T-helper 22 cell (primary cell): Measurements from ENCODE around the gene NEK6.
"Not testable (repeated sequence)": the region's sequence is repeated elsewhere in the genome, so short reads cannot be mapped to it uniquely, and the experiment has no call there.

Experiments
- DNase-seq: peaks from one replicate; pipeline ENCODE4 v3.0.0-alpha.2; 2020; ENCODE audit warnings: low read depth

NEK6 gene

DNA sequence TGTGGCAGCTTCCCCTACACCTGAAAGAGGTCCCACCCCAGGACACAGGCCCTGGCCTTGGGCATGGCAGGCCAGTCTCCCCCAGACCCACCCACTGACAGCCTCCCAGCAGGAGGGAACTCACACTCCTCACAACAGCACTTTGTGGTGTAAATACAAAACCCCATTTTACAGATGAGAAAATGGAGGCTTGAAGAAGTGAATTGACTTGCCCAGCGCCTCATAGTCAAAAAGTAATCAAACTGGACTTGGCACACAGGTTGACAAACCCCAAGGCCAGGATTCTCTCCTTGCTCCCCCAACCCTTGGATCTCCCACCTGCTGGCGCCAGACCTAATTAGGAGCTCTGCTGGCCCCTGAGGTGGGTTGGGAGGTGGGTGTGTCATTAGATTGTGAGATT lies 29.2 kb upstream of the NEK6 start:
- DNase-seq, result no peak

DNA sequence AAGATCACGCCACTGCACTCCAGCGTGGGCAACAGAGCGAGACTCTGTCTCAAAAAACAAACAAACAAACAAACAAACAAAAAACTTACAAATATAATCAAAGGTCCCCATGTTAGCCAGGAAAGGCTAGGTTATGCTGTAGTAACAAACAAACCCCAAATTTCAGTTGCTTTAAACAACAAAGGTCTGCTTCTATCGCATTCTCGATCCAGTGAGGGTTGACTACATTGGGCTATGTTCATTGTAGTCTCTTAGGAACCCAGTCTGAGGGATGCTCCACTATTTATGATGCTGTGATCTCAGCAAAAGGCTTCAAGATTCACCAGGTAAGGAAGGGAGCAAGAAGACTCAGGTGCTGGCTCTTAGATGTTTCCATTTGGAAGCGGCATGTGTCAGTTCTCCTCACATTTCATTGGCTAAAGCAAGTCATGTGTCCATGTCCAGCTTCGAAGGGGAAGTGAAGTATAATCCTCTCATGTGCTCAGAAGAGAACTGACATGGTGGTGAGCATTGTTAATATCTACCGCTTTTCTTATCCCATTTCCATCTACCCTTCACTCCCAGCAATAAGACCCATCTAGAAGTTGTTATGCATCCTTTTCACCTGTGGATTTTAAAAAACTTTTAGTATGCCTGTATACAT lies 26.5 kb upstream of the NEK6 start:
- DNase-seq, result no peak

DNA sequence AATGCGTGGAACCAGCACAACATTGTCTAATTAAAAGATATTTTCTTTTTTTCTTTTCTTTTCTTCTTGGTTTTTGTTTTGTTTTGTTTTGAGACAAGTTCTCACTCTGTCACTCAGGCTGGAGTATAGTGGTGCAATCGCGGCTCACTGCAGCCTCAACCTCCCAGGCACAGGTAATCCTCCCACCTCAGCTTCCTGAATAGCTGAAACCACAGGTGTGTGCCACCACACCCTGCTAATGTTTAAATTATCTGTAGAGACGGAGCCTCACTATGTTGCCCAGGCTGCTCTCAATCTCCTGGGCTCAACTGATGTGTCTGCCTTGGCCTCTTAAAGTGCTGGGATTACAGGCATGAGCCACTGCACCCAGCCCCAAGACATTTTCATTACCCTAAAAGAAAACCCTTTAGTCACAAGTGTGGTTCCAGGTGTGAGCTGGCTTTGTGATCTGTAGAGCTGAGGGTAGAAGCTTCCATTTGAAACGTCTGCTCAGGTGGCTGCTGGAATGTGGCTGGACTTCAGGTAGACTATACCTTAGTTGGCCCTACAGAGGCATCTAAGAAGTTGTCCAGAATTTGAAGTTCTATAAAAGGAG lies 19.1 kb upstream of the NEK6 start:
- no peak for DNase-seq

DNA sequence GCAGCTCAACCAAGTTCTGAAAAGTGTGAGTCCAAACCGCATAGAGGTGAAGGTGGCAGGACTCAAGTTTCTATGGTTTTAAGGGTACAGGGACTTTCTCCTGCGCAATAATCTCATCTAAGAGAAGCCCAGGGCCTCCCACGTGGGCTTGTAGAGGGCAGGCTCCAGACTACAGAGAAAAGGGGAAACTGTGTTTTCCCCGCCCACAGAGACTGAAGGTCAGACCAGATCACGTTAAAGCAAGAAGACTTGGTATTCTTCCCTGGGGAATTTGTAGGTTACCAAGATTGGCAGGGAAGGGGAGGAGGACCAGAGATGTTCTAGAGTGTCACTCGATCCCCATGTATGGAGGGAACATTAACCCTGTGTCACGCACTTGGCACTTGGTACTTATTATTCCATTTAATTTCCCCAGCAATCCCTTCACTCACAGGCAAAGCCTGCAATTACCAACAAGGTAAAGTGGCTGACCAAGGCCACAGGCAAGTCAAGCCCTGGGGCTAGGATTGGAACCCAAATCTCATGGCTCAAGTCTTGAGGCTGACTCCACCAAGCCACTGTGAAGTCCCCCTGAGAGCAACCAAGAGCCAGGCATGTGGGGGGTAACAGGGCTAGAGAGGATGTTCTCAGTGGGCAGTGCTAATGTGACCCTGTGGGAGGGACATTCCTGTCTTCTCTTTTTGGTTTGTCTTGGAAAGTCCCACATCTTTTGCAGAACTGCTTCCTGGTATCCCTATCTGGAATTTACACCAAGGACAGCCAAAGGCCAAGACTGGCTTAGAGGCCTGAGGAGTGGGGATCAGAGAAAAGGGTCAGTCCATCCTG lies 18.3 kb upstream of the NEK6 start:
- DNase-seq, result no peak

DNA sequence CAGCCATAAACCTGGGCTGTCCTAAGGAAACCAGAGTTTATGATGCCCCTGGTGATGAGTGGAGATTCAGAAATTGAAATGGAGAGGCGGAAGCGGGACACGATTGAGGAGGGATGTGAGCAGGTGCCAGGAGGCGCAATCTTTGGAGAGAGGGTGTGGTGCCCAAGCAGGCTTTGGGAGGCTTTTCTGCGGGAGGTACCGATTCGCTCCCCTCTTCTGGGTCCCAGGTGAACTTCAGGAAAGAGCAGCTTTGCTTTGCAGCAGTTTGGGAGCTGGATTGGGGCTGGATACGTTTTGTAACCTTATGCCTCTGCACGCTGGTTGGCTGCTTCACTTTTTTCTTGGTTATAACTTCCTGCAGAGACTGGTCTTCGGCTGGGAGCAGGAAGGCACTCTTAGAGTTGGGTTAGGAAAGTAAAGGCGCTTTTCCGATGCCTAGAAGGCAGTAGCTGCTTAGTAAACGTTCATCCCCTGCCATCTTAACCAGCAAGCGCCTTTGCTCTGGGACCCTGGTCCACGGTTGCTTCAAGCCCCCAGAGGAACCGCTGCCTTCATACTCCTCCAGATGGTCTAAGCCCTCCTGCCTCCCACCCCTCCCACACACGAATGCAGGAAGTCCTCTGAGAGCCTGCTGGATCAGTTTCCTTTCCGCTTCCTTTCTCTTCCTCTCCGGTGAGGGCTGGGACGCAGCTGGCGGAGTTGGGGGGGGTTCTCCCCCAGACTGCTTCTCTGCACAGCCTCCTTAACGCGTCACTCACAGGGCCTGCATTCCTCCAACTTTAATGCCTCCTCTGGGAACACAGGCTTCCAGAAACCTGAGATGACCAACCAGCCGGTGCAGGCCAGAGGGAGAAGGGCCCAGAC lies 15.2 kb upstream of the NEK6 start:
- no peak for DNase-seq

DNA sequence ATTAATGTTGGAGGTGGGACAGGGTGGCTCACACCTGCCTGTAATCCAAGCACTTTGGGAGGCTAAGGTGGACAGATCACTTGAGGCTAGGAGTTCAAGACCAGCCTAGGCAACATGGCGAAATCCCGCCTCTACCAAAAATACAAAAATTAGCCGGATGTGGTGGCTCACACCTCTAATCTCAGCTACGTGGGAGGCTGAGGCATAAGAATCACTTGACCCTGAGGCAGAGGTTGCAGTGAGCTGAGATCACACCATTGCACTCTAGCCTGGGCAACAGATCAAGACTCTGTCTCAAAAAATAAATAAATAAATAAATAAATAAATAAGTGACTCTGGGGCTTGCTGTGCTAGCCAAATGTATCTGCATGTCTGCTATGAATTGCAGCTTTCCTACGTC lies 10.4 kb upstream of the NEK6 start:
- not testable (repeated sequence) for DNase-seq

DNA sequence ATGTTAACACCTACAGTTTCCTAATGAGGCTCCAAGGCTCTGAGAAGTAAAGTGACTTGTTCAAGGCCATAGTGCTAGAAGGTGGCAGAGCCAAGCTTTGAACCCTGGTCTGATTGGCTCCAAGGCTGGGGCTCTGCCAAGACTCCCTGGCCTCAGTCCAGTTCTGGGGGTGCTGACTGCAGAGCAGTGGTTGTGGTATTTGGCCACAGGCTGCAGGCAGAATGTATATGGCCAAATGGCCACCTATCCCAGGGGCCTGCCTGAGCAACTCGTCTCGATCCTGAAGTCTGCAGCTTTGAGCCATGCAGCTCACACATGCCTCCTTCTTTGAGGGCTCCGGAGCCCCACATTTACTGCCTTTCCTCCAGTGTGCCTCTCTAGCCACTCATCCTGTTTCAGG lies 9.7 kb upstream of the NEK6 start:
- DNase-seq, result no peak

DNA sequence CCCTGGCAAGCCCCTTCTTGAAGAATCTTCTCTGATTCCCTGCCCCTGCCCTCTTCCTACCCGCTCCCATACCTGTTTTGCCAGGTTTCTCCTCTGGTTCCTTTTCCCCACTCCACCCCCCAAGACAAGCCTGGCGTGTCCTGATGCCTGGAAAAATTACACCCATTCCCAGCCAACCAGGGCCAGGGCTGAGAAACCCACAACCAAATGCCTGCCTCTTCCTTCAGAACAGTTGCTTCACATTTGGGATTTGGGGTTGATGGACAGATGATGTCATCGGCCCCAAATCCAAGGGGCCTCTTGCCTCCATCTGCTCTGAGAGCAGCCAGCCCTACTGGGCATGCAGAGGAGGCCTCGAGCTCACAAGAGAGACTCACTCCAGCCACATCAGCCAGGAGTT lies 8.8 kb upstream of the NEK6 start:
- DNase-seq, result no peak

DNA sequence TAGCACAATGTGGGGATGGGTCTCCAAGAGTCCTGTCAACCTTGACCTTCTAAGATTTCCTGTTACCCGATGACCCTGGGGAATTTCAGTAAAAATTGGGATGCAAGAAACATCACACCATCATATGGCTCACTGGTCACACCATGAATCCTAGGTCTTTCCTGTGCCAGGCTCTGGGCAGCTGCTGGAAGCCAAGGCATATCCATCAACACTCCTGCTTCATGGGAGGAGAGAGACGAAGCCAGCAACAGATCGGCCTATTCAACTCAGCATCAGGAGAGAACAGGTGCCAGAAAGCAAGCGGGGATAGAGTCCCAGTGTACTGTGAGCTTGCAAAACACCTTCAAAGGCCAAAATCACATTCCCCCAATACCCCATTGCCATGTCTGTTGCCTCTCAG lies 6.5 kb upstream of the NEK6 start:
- no peak for DNase-seq

DNA sequence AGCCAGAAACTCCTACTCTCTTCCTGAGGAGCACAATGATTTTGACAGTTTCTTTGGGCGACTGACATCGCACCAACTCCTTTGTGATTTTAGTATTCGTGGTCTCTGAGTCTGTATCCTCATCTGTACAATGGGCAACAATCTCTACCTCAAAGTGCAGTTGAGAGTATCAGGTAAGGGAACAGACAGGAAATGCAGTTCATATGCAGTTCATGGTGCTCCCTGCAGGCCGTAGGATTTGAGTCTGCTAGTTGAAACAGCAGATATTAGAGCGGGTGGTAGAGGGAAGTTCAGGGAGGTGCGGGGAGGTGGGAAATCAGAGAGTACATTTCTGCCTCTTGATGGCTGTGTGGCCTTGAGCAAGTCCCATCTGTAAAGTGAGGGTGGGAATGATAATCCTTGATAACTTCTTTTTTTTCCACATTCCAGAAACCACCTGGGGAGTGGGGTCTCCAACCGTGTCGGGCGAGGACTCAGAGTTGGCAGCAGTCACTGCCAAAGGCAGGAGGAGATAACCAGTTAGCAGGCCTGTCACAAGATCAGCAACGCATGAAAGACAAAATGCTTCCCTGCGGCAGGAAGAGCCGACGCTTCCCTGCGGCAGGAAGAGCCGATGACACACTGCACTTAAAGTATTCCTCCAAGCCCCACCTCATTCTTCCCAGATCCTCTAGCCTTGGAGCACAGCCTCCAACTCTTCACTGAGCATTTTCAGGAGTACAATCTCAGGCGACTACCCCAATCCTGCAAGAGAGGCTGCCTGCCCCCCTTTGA lies 6.0 kb upstream of the NEK6 start:
- DNase-seq, result no peak

DNA sequence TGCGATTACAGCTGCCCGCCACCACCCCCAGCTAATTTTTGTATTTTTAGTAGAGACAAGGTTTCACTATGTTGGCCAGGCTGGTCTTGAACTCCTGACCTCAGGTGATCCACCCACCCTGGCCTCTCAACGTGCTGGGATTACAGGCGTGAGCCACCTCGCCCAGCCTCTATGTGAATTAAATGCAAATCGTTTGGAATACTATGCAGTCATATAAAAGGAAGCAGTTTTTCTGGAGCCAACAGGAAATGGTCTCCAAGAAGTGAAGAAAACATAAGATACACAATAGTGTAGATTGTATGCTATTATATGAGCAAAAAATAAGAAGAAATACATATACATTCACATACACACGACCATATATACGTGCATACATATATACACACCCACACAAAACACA lies 4.9 kb upstream of the NEK6 start:
- not testable (repeated sequence) for DNase-seq

DNA sequence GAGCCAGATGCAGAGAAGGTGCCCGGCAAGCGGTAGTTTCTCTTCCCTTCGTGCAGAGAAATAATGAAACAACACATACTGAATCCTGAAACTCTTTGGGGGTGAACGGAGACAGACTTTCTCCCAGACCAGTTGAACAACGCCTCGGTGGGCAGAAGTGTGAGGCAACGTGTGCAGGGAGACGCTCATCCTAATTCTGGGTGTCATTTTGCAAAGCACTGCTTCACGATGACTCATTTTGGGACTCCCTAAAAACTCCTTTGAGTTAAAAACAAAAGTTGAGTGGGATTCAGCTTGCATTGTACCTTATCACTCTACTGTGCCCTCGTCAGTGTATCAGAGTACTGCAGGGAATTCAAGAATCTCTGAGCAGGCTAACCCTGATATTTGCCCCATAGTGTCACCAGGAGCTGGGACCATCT lies 3.5 kb upstream of the NEK6 start:
- no peak for DNase-seq

DNA sequence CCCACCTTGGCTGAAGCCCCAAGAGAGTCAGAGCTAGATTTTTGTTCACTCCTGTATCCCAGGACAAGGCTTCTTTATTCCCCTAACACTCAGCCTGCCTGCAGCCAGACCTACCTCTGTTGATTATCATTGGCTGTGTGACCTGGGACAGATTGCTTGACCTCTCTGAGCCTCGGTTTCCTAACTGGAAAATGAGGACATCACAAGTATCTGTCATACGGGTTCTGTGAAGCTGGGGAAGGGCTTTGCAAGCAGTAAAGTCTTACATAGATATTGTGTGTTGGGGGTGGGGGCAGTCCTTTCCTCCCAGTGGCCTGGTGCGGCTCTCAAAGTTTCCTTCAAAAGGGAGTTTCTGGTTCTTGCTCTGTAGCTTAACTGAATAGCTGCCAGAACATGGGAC lies 2.5 kb upstream of the NEK6 start:
- no peak for DNase-seq

DNA sequence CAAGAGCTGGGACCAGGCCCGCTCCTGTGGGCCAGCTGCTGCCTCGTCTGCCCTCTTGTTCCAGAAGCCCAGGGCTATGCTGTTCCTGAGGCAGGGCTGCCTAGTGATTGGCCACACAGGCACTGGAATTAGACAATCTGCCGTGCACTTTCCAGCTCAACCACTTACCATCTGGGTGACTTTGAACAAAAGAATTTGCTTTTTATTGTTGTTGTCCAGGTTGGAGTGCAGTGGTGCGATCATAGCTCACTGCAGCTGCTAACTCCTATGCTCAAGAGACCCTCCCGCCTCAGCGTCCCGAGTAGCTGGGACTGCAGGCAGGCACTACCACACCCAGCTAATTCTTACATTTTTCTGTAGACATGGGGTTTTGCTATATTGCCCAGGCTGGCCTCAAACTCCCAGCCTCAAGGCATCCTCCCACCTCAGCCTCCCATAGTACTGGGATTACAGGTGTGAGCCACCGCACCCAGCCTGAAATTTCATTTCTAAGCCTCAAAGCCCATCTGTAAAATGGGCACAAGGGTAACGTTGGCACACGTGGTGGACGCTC lies 1.2 kb upstream of the NEK6 start:
- DNase-seq, result no peak

DNA sequence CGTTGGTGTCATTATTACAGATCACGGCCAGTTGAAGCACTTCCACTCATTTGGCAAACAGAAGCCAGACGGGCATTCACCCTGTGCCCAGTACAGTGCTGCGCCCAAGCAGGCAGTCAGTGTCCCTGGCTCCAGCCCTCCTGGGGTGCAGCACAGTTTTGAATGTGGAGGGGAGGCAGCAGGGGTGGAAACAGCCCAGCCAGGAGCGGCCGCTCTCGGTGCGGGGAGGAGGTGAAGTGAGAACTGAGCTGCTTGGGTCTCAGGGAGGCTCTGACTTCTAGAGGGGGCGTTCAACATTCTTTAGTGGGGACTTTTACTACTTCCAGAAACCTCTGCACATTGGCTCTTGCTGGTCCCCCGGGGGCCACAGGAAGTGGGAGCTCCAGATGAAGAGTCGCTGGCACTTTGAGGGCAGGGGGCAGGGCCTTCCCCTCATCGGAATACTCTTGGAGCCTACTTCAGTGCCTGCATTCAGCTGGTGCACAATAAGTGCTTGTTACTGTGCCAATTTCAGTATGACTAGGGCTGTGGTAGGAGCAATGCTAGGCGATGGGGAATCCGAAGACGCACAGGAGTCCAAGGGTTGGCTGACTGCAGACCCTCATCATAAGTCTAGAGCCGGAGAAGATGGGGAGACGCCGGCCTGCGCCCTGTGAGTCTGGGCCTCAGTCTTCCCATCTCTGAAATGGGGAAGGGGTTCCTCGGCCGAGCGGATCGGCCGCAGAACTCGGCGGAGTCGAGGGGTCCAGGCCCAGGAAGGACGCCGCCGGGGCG lies 492 bp upstream of the NEK6 start:
- no peak for DNase-seq

DNA sequence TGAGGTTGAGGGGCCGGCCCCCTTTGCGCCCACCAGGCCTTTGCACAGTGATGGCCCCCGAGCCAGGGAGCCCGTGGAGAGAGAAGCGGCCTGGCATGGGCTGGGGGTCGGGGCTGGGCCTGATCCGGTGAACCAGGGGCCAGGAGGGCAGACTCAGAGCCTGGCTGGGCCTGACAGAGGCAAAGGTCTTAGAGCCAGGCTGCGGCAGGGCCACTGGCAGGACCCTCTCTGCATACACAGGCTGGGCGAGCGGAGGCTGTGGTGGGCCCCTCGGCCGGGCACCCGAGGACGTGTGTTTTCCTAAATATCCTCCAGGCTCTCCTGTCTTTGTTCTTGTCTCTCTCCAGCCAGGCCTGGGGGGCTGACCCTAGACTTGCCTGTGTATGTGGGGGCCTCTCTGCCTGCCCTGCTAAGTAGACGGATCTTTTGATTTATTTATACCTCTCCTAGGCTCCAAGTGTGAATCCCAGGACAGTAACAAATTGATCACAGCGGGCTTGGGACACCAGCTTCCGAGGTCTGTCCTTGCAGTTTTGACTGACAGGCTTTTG lies 933 bp downstream of the NEK6 start:
- no peak for DNase-seq

DNA sequence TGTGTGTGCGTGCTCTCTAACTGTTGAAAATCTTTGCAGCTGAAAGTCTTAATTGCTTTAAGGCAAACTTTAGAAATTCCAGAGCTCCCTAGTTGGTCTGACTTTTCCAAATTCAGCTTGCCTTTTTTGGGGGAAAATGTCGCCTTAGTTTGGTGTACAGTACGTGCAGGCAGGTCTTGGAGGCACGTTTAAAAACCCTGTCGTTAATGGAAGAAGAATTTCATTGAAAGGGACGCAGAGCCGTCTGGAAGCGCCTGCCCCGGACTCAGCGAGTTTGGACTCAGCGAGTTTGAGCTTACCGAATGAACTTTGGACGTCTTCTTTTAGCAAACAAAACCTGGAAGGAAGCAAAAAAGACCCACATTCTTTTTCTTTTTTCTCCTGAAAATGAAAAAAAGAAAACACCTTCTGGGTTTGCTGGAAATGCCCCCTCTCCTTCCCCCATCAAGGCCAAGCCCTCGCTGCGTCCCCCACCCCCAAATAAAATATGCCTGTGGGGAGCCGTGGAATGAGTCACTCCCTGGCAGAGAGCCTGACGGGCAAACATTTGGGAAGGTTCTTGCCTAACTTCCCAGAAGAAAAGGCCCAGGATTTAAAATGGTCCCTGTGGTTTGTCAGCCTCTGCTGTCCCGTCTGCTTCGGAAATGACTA lies 1.5 kb downstream of the NEK6 start:
- no peak for DNase-seq

DNA sequence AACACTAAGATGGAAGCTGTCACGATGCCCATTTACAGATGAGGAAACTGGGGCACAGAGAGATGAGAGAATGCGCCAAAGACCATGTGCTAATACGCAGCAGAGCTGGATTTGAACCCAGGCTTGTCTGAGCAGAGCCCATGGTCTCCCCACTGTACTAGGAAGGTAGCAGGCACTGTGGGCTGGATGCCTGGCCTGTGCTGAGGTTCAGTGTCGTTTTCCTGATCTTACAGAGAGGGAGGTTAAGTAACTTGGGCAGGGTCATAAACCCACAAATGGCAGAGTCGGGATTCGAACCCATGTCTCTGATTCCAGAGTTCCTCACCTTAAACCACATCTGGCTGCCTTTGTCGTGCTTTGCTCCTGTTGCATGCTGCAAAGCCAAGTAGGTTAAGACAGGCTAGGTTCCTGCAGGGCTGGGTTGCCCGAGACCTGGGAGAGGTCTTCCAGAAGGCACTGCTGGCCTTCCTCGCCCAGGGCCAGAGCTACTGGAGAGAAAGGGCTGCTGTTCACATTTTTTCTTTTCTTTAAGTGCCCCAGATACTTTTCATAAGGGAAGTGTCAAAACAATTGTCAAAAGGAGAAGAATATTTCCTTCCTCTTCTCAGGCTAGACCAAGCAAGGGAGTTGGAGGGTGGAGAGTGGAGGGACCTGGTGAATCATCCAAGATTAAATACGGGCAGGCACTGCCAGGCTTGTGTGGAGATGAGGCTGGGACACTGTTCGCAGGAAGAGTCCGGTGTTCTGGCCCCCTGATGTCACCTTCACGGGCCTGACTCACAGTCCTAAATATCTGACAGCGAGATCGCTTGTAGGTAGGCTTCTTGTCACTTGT lies 3.2 kb downstream of the NEK6 start:
- DNase-seq, result no peak
